ENCODE data around the gene ZKSCAN3. TPM values are rescaled to one million over a fixed set of nuclear protein-coding genes. Genes with fewer than 3 reads are reported as not detected.
"Not testable (repeated sequence)": the region's sequence is repeated elsewhere in the genome, so short reads cannot be mapped to it uniquely, and the experiment has no call there.

The ZKSCAN3 gene
- 9.5 TPM for total RNA-seq (ENCODE audit: unreplicated experiment)
- long read RNA-seq, partial matches to known transcripts, result 1 of 4 reads
- long read RNA-seq, other reads (novel, unspliced or antisense), result 3 of 4 reads

GRCh38 chr6:28349892-28350737 lies at the start of gene ZKSCAN3:
Gene ZKSCAN3 (plus strand): TSS chr6:28349947. CDS start chr6:28359587, 9,640 bp downstream.
- no peaks in the 10 kb centered on the region for H3K9me3 Mint-ChIP-seq (ENCODE audit: unreplicated experiment)
- peaks cover 23% of the 10 kb centered on the region for H3K4me1 Mint-ChIP-seq (ENCODE audit: unreplicated experiment)
- H3K27me3 Mint-ChIP-seq (ENCODE audit: unreplicated experiment), result peaks cover 4% of the 10 kb centered on the region
- peak within 1 kb of the TSS; percentile 100 for H3K4me3 Mint-ChIP-seq (ENCODE audit: unreplicated experiment)
- peak within 1 kb of the TSS; percentile 93 for H3K27ac Mint-ChIP-seq (ENCODE audit: unreplicated experiment)
- peaks cover 8% of the 10 kb centered on the region for H3K36me3 Mint-ChIP-seq (ENCODE audit: low read depth, unreplicated experiment)
- peak; percentile 66 for DNase-seq (ENCODE audit: low spot score)
- TF ChIP-seq, protein P1, sequence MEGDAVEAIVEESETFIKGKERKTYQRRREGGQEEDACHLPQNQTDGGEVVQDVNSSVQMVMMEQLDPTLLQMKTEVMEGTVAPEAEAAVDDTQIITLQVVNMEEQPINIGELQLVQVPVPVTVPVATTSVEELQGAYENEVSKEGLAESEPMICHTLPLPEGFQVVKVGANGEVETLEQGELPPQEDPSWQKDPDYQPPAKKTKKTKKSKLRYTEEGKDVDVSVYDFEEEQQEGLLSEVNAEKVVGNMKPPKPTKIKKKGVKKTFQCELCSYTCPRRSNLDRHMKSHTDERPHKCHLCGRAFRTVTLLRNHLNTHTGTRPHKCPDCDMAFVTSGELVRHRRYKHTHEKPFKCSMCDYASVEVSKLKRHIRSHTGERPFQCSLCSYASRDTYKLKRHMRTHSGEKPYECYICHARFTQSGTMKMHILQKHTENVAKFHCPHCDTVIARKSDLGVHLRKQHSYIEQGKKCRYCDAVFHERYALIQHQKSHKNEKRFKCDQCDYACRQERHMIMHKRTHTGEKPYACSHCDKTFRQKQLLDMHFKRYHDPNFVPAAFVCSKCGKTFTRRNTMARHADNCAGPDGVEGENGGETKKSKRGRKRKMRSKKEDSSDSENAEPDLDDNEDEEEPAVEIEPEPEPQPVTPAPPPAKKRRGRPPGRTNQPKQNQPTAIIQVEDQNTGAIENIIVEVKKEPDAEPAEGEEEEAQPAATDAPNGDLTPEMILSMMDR (IDR thresholded peaks at IDR 0.05; ENCODE audit: unreplicated experiment), result no peak

DNA sequence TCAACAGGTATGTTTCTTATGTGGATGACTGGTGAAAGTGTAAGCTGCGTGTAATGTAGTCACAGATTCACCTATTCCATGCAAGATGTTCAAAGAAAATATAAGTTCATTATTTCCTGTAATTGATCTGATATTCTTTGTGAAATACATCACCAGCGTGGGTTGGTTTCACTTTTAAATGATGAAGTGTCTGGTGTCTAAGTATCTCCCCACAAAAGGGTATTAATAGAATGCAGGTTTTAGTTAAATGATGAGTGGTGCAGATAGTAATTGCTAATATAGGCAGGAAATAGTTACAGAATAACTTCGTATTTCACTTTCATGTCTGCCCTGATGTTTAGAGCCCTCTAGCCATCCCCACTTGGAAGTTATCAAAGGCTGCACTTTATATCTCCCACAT lies 46.2 kb upstream of the ZKSCAN3 start:
- TF ChIP-seq, protein P1 (IDR thresholded peaks at IDR 0.05; ENCODE audit: unreplicated experiment), result no peak
- H3K36me3 Mint-ChIP-seq (ENCODE audit: low read depth, unreplicated experiment), result no peaks in the 10 kb centered on the region

DNA sequence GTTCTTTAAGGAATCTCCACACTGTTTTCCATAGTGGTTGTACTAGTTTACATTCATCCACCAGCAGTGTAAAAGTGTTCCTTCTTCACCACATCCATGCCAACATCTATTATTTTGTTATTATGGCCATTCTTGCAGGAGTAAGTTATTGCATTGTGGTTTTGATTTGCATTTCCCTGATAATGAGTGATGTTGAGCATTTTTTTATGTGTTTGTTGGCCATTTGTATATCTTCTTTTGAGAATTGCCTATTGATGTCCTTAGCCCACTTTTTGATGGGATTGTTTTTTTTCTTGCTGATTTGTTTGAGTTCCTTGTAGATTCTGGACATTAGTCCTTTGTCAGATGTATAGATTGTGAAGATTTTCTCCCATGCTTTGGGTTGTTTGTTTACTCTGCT lies 43.4 kb upstream of the ZKSCAN3 start:
- H3K27ac Mint-ChIP-seq (ENCODE audit: unreplicated experiment); H3K4me1 Mint-ChIP-seq (ENCODE audit: unreplicated experiment); H3K27me3 Mint-ChIP-seq (ENCODE audit: unreplicated experiment); H3K4me3 Mint-ChIP-seq (ENCODE audit: unreplicated experiment); H3K36me3 Mint-ChIP-seq (ENCODE audit: low read depth, unreplicated experiment); DNase-seq (ENCODE audit: low spot score); H3K9me3 Mint-ChIP-seq (ENCODE audit: unreplicated experiment): not testable (repeated sequence)

More for the DNA sequence above, 46.2 kb upstream of the ZKSCAN3 start:
- H3K27me3 Mint-ChIP-seq (ENCODE audit: unreplicated experiment), result no peaks in the 10 kb centered on the region
- H3K27ac Mint-ChIP-seq (ENCODE audit: unreplicated experiment), result no peak overlapping the region
- H3K4me1 Mint-ChIP-seq (ENCODE audit: unreplicated experiment), result no peaks in the 10 kb centered on the region
- no peaks in the 10 kb centered on the region for H3K9me3 Mint-ChIP-seq (ENCODE audit: unreplicated experiment)
- no peak for DNase-seq (ENCODE audit: low spot score)
- H3K4me3 Mint-ChIP-seq (ENCODE audit: unreplicated experiment), result no peak overlapping the region

- H3K27me3 Mint-ChIP-seq (ENCODE audit: unreplicated experiment), result no peaks in the 10 kb centered on the region
- H3K27ac Mint-ChIP-seq (ENCODE audit: unreplicated experiment), result no peak overlapping the region
- TF ChIP-seq, protein P1 (IDR thresholded peaks at IDR 0.05; ENCODE audit: unreplicated experiment), result no peak
- DNase-seq (ENCODE audit: low spot score), result no peak
- no peak overlapping the region for H3K4me3 Mint-ChIP-seq (ENCODE audit: unreplicated experiment)
- H3K9me3 Mint-ChIP-seq (ENCODE audit: unreplicated experiment), result no peaks in the 10 kb centered on the region
- no peaks in the 10 kb centered on the region for H3K4me1 Mint-ChIP-seq (ENCODE audit: unreplicated experiment)
- peaks cover 9% of the 10 kb centered on the region for H3K36me3 Mint-ChIP-seq (ENCODE audit: low read depth, unreplicated experiment)
Measured at GRCh38 chr6:28311139-28311823, 38.5 kb upstream of the ZKSCAN3 start.

DNA sequence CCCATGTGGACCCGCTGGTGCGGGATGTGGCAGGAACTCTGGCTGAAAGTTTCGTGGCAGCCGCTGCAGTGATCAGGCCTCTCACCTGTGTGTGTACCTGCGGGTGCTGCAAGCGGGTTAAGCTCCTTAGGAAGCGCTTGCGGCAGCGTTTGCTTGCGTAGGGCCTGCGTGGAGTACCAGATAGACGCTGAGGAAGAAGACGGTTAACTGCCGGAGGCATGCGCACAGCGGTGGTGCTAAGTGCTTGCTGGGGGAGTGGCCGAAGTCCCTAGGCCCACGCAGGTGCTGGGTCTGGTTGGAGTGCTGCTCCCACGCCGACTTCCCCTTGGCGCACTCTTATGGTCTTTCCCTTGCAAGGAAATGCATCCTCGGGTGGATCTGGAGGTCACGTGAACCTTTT lies 36.8 kb upstream of the ZKSCAN3 start:
- H3K9me3 Mint-ChIP-seq (ENCODE audit: unreplicated experiment), result no peaks in the 10 kb centered on the region
- H3K36me3 Mint-ChIP-seq (ENCODE audit: low read depth, unreplicated experiment), result peaks cover 9% of the 10 kb centered on the region
- TF ChIP-seq, protein P1 (IDR thresholded peaks at IDR 0.05; ENCODE audit: unreplicated experiment), result no peak
- no peak for DNase-seq (ENCODE audit: low spot score)
- H3K27me3 Mint-ChIP-seq (ENCODE audit: unreplicated experiment), result no peaks in the 10 kb centered on the region
- no peak overlapping the region for H3K27ac Mint-ChIP-seq (ENCODE audit: unreplicated experiment)
- H3K4me1 Mint-ChIP-seq (ENCODE audit: unreplicated experiment), result no peaks in the 10 kb centered on the region
- no peak overlapping the region for H3K4me3 Mint-ChIP-seq (ENCODE audit: unreplicated experiment)
